IMR-90 (cell line): ENCODE data around the gene ANO2. TPM values are rescaled to one million over a fixed set of nuclear protein-coding genes. Genes with fewer than 3 reads are reported as not detected.

ENCODE experiments used
- ATAC-seq: fragments of 200-7000 bp; cut with Tn5 transposase; 2 replicates; pipeline ENCODE4 v1.9.1; 2020; ENCODE audit warnings: low read depth, mild to moderate bottlenecking, moderate library complexity
- BruUV-seq: library from RNA; stranded (reverse); fragments of 400-500 nt; replicated peaks from 2 replicates; lab custom pipeline; 2021; lab: Mats Ljungman, UMichigan
- CTCF ChIA-PET: fragments of 300-600 bp; formaldehyde crosslinking; extraction: SDS; loops from one replicate; lab custom pipeline; 2021; ENCODE audit warnings: antibody characterized with exemption; lab: Yijun Ruan, JAX
- POLR2A ChIA-PET: fragments of 300-600 bp; sonication (Branson Sonifier 250); formaldehyde crosslinking; loops from one replicate; lab custom pipeline; 2022; ENCODE audit warnings: antibody characterized with exemption; ENCODE audit not compliant: unreplicated experiment; lab: Charles Lee
- DNase-seq: peaks from one replicate; pipeline ENCODE4 v3.0.0; 2013
- H2AFZ ChIP-seq: replicated peaks from 2 replicates; pipeline ENCODE3; 2013; ENCODE audit warnings: low read length, mild to moderate bottlenecking; ENCODE audit not compliant: poor library complexity
- H2AK5ac ChIP-seq: 2 replicates; pipeline ENCODE4 v1.6.1; 2013; ENCODE audit warnings: low read depth, low read length, inconsistent platforms
- H2AK9ac ChIP-seq: replicated peaks from 2 replicates; pipeline ENCODE3; 2013; ENCODE audit warnings: mild to moderate bottlenecking, low read depth, low read length, moderate library complexity; ENCODE audit not compliant: poor library complexity
- H2BK120ac ChIP-seq: 2 replicates; pipeline ENCODE4 v1.6.1; 2013; ENCODE audit warnings: low read depth, low read length, inconsistent platforms
- H2BK15ac ChIP-seq: 3 replicates; pipeline ENCODE4 v1.6.1; 2013; ENCODE audit warnings: low read depth, low read length, inconsistent platforms
- H2BK20ac ChIP-seq: 2 replicates; pipeline ENCODE4 v1.6.1; 2013; ENCODE audit warnings: low read depth, mild to moderate bottlenecking, inconsistent platforms, low read length, moderate library complexity
- H2BK5ac ChIP-seq: 2 replicates; pipeline ENCODE4 v1.6.1; 2013; ENCODE audit warnings: mild to moderate bottlenecking, low read depth, low read length, inconsistent platforms; ENCODE audit not compliant: poor library complexity, severe bottlenecking
- H3K14ac ChIP-seq: replicated peaks from 2 replicates; pipeline ENCODE4 v1.6.1; 2013; ENCODE audit warnings: low read depth, low read length, inconsistent platforms
- H3K18ac ChIP-seq: 2 replicates; pipeline ENCODE4 v1.6.1; 2013; ENCODE audit warnings: low read depth, low read length, control low read depth
- H3K23ac ChIP-seq: 2 replicates; pipeline ENCODE4 v1.6.1; 2013; ENCODE audit warnings: low read depth, low read length, inconsistent platforms
- H3K27ac ChIP-seq: 2 replicates; pipeline ENCODE4 v1.5.1; 2013; ENCODE audit warnings: mild to moderate bottlenecking, control low read depth, low read length; ENCODE audit not compliant: insufficient read depth
- H3K27me3 ChIP-seq: 2 replicates; pipeline ENCODE4 v1.6.1; 2013; ENCODE audit warnings: low read length; ENCODE audit not compliant: control insufficient read depth, insufficient read depth
- H3K36me3 ChIP-seq: 2 replicates; pipeline ENCODE4 v1.6.1; 2013; ENCODE audit warnings: low read length, mixed read lengths; ENCODE audit not compliant: control insufficient read depth, insufficient read depth
- H3K4ac ChIP-seq: 2 replicates; pipeline ENCODE4 v1.6.1; 2013; ENCODE audit warnings: low read depth, low read length, inconsistent platforms
- H3K4me1 ChIP-seq: 2 replicates; pipeline ENCODE4 v1.6.1; 2013; ENCODE audit warnings: low read length, mixed read lengths; ENCODE audit not compliant: control insufficient read depth, insufficient read depth
- H3K4me2 ChIP-seq: 2 replicates; pipeline ENCODE4 v1.6.1; 2013; ENCODE audit warnings: low read depth, mild to moderate bottlenecking, control low read depth, low read length, moderate library complexity
- H3K4me3 ChIP-seq: 2 replicates; pipeline ENCODE4 v1.5.1; 2013; ENCODE audit warnings: low read depth, mild to moderate bottlenecking, control low read depth, low read length, moderate library complexity; ENCODE audit not compliant: insufficient read depth
- H3K56ac ChIP-seq: 2 replicates; pipeline ENCODE4 v1.6.1; 2013; ENCODE audit warnings: low read length, inconsistent platforms; ENCODE audit not compliant: insufficient read depth; ENCODE audit errors: extremely low read depth
- H3K79me1 ChIP-seq, 2 experiments: 2 replicates each; pipeline ENCODE4 v1.6.1; 2013; ENCODE audit warnings: low read length in 2 of 2, inconsistent platforms in 1 of 2, low read depth in 1 of 2
- H3K9ac ChIP-seq: 2 replicates; pipeline ENCODE4 v1.6.1; 2013; ENCODE audit warnings: low read depth, low read length, control low read depth
- H3K9me1 ChIP-seq: 2 replicates; pipeline ENCODE4 v1.6.1; 2013; ENCODE audit warnings: low read length, inconsistent platforms; ENCODE audit not compliant: insufficient read depth
- H3K9me3 ChIP-seq: 2 replicates; pipeline ENCODE4 v1.6.1; 2013; ENCODE audit warnings: low read length; ENCODE audit not compliant: control insufficient read depth, insufficient read depth
- H4K20me1 ChIP-seq: 2 replicates; pipeline ENCODE4 v1.6.1; 2013; ENCODE audit warnings: low read length, inconsistent platforms; ENCODE audit not compliant: insufficient read depth
- H4K5ac ChIP-seq: 2 replicates; pipeline ENCODE4 v1.6.1; 2013; ENCODE audit warnings: mild to moderate bottlenecking, low read depth, low read length, control low read depth
- H4K8ac ChIP-seq, 2 experiments: 2 replicates each; pipeline ENCODE4 v1.6.1; 2013; ENCODE audit warnings: low read depth in 2 of 2, low read length in 2 of 2, control low read depth in 1 of 2, inconsistent platforms in 1 of 2
- H4K91ac ChIP-seq: 2 replicates; pipeline ENCODE4 v1.6.1; 2013; ENCODE audit warnings: low read depth, low read length, inconsistent platforms; ENCODE audit not compliant: insufficient read depth
- CTCF ChIP-seq: conservative IDR thresholded peaks from 2 replicates; pipeline ENCODE4 v1.5.1; 2012; ENCODE audit warnings: mild to moderate bottlenecking, low read depth, low read length, improper control_type of control experiment
- FOS ChIP-seq: fragments of 150-350 bp; IDR thresholded peaks from 2 replicates; pipeline ENCODE4 v1.6.1; 2016; ENCODE audit warnings: low read depth, low read length
- POLR2A ChIP-seq: IDR thresholded peaks from 2 replicates; pipeline ENCODE4 v1.6.1; 2012; ENCODE audit warnings: mild to moderate bottlenecking, low read depth, low read length
- RAD21 ChIP-seq: IDR thresholded peaks from 2 replicates; pipeline ENCODE4 v1.6.1; 2012; ENCODE audit warnings: low read length, improper control_type of control experiment
- RCOR1 ChIP-seq: IDR thresholded peaks from 2 replicates; pipeline ENCODE4 v1.6.1; 2012; ENCODE audit warnings: mild to moderate bottlenecking, low read length, improper control_type of control experiment; ENCODE audit not compliant: insufficient replicate concordance
- RFX5 ChIP-seq: IDR thresholded peaks from 2 replicates; pipeline ENCODE4 v1.8.0; 2012; ENCODE audit warnings: low read depth, mild to moderate bottlenecking, low read length, moderate library complexity
- SMC3 ChIP-seq: fragments of 150-350 bp; IDR thresholded peaks from 2 replicates; pipeline ENCODE4 v1.6.1; 2016; ENCODE audit warnings: low read depth, mild to moderate bottlenecking, antibody characterized with exemption, low read length, moderate library complexity
- USF2 ChIP-seq: fragments of 150-350 bp; IDR thresholded peaks from 2 replicates; pipeline ENCODE4 v1.6.1; 2017; ENCODE audit warnings: mild to moderate bottlenecking, antibody characterized with exemption, low read length, low read depth
- WGBS, 2 experiments: methylation state at CpG; one replicate each; pipeline versions ENCODE4 v1.1.5 to v1.1.7; 2013; ENCODE audit warnings: missing lambda C conversion rate in 2 of 2; ENCODE audit not compliant: insufficient read length in 1 of 2; ENCODE audit errors: extremely low coverage in 2 of 2; 5-methylcytosine and 5-hydroxymethylcytosine counted together
- dilution Hi-C: fragments of 300-500 bp; cut with HindIII; formaldehyde crosslinking; loops from one replicate; pipeline ENCODE4 v1.14.3; 2018; ENCODE audit warnings: low sequenced_read_pairs; ENCODE audit not compliant: unreplicated experiment
- in situ Hi-C: fragments of 300-500 bp; cut with MboI; formaldehyde crosslinking; loops from 3 replicates; pipeline ENCODE4 v1.14.3; 2019; ENCODE audit warnings: low sequenced_read_pairs, inconsistent platforms, mixed read lengths
- intact Hi-C: fragments of 100-400 bp; cut with micrococcal nuclease; formaldehyde crosslinking; loops from 2 replicates; pipeline ENCODE4 v1.10.0; 2022
- polyA plus RNA-seq, 3 experiments: library from polyadenylated mRNA; depleted of rRNA; stranded (reverse); fragments of >200 nt; gene quantifications; 2 replicates each; pipeline ENCODE4 v1.2.3, GENCODE V29; 2012; ENCODE audit warnings: low replicate concordance in 1 of 3
- total RNA-seq: library from RNA; depleted of rRNA; stranded (reverse); fragments of >200 nt; gene quantifications from 2 replicates; pipeline ENCODE4 v1.2.3, GENCODE V29; 2012

Gene ANO2
- total and polyA plus RNA-seq, 2 of the 4 experiments (the other 2 are of a cell fraction), result 0.22 TPM; not detected in 1

GRCh38 chr12:5514016-5514415 is 431.0 kb downstream of the ANO2 start:
- POLR2A ChIA-PET, result no interaction called here
- WGBS, 2 experiments, result 100% methylated on average over 1 of the region's 6 CpGs; no CpG with 5 or more reads in 1 of the 2 experiments

More at GRCh38 chr12:5514016-5514415, 431.0 kb downstream of the ANO2 start:
- Histone ChIP-seq H4K5ac (no peak overlapping the region), H3K36me3 (peaks cover 3% of the 10 kb centered on the region; the same call in 1 of the 2 replicates), H4K8ac (no peak overlapping the region), H3K9me1 (0 out of 2 replicates have a peak, but pooled peaks cover 4% of the 10 kb centered on the region), H3K4me3 (no peak overlapping the region), H2AK5ac (no peak overlapping the region), H3K4me1 (no peaks in the 10 kb centered on the region), H2AFZ (no peak overlapping the region), H2BK120ac (no peak overlapping the region), H3K14ac (no peak overlapping the region), H4K20me1 (no peaks in the 10 kb centered on the region), H2BK20ac (no peak overlapping the region), H3K4me2 (no peak overlapping the region), H2BK5ac (no peak overlapping the region), H3K27ac (no peak overlapping the region), H3K4ac (no peak overlapping the region), H3K9me3 (no peaks in the 10 kb centered on the region), H3K79me1 (no peaks in the 10 kb centered on the region; a peak in 1 of 4 replicates), H3K23ac (no peak overlapping the region), H3K56ac (no peak overlapping the region), H3K9ac (no peak overlapping the region), H3K18ac (no peak overlapping the region), H3K27me3 (no peaks in the 10 kb centered on the region), H4K91ac (no peak overlapping the region), H2AK9ac (no peak overlapping the region), H2BK15ac (no peak overlapping the region)
- TF ChIP-seq SMC3 (no peak), RFX5 (no peak), RAD21 (no peak), POLR2A (no peak), CTCF (no peak), RCOR1 (no peak), FOS (no peak), USF2 (no peak)
- dilution Hi-C loops (no loop called here), in situ Hi-C loops (no loop called here), intact Hi-C loops (loop anchor here (5.0 kb wide), 1 partner anchor 342 kb away; no protein-coding TSS in a partner anchor)
- CTCF ChIA-PET, result no interaction called here
- no peak for DNase-seq
- ATAC-seq, result no peak
- no TSS peak for BruUV-seq
